H1 (cell line): ENCODE measurements around the gene FMN2. TPM values are rescaled to one million over a fixed set of nuclear protein-coding genes. Genes with fewer than 3 reads are reported as not detected.

Experiments
- CTCF ChIA-PET: fragments of 300-600 bp; sonication (Branson Sonifier 250); formaldehyde crosslinking; loops from one replicate; lab custom pipeline; 2021; ENCODE audit not compliant: partially characterized antibody; lab: Charles Lee
- POLR2A ChIA-PET: fragments of 300-600 bp; sonication (Branson Sonifier 250); formaldehyde crosslinking; loops from one replicate; lab custom pipeline; 2021; ENCODE audit warnings: inconsistent platforms; ENCODE audit not compliant: partially characterized antibody; lab: Charles Lee
- DNase-seq, 2 experiments: peaks; one replicate each; pipeline versions ENCODE4 v3.0.0 to v3.0.0-alpha.2; 2010 to 2022; ENCODE audit warnings: low spot score in 2 of 2, low read depth in 1 of 2, mixed read lengths in 1 of 2
- FAIRE-seq: peaks from 2 replicates; lab custom pipeline; 2011; peaks lifted over from hg19 to GRCh38; lab: Jason Lieb, UNC
- H2AFZ ChIP-seq: 2 replicates; pipeline ENCODE4 v1.8.1; 2012; ENCODE audit warnings: low read length, inconsistent platforms
- H2AK5ac ChIP-seq: 2 replicates; pipeline ENCODE4 v1.6.1; 2013; ENCODE audit warnings: low read depth, low read length
- H2BK120ac ChIP-seq: replicated peaks from 2 replicates; pipeline ENCODE3; 2013; ENCODE audit warnings: low read depth, low read length, inconsistent platforms
- H2BK12ac ChIP-seq: 2 replicates; pipeline ENCODE4 v1.6.1; 2013; ENCODE audit warnings: low read depth, low read length
- H2BK15ac ChIP-seq: 2 replicates; pipeline ENCODE4 v1.6.1; 2013; ENCODE audit warnings: low read length
- H2BK20ac ChIP-seq: 2 replicates; pipeline ENCODE4 v1.6.1; 2013; ENCODE audit warnings: low read length
- H2BK5ac ChIP-seq: 2 replicates; pipeline ENCODE4 v1.6.1; 2013; ENCODE audit warnings: low read depth, low read length
- H3K14ac ChIP-seq: 2 replicates; pipeline ENCODE4 v1.6.1; 2013; ENCODE audit warnings: inconsistent platforms; ENCODE audit not compliant: insufficient read length
- H3K18ac ChIP-seq: 2 replicates; pipeline ENCODE4 v1.6.1; 2013; ENCODE audit warnings: low read length; ENCODE audit errors: extremely low read depth
- H3K23ac ChIP-seq: 2 replicates; pipeline ENCODE4 v1.6.1; 2013; ENCODE audit warnings: inconsistent platforms; ENCODE audit not compliant: insufficient read length
- H3K23me2 ChIP-seq: 2 replicates; pipeline ENCODE4 v1.6.1; 2013; ENCODE audit warnings: low read depth, low read length
- H3K27ac ChIP-seq: 2 replicates; pipeline ENCODE4 v1.6.1; 2011; ENCODE audit warnings: low read depth, low read length, inconsistent platforms
- H3K27me3 ChIP-seq, 4 experiments: replicated peaks in 1 of 4; 1 replicate in 1 of 4; 2 replicates in 3 of 4; pipeline versions ENCODE4 v1.6.1 to v1.8.1; 2011 to 2013; ENCODE audit warnings: low read length in 3 of 4, mild to moderate bottlenecking in 3 of 4, inconsistent platforms in 2 of 4, mixed read lengths in 2 of 4, moderate library complexity in 1 of 4; ENCODE audit not compliant: control insufficient read depth in 3 of 4, insufficient read depth in 3 of 4; ENCODE audit errors: extremely low read depth in 1 of 4
- H3K36me3 ChIP-seq, 4 experiments: 2 replicates each; pipeline versions ENCODE4 v1.6.1 to v1.8.1; 2011 to 2013; ENCODE audit warnings: mild to moderate bottlenecking in 4 of 4, low read length in 3 of 4, moderate library complexity in 2 of 4, control low read depth in 1 of 4, inconsistent platforms in 1 of 4; ENCODE audit not compliant: insufficient read depth in 4 of 4, control insufficient read depth in 2 of 4
- H3K4ac ChIP-seq: replicated peaks from 2 replicates; pipeline ENCODE3; 2013; ENCODE audit warnings: low read length, low read depth, mixed read lengths, inconsistent platforms; ENCODE audit not compliant: insufficient read length
- H3K4me1 ChIP-seq, 4 experiments: replicated peaks in 1 of 4; 1 replicate in 1 of 4; 2 replicates in 3 of 4; pipeline versions ENCODE4 v1.6.1 to v1.8.1; 2011 to 2013; ENCODE audit warnings: low read length in 3 of 4, inconsistent platforms in 2 of 4, mixed read lengths in 1 of 4; ENCODE audit not compliant: insufficient read depth in 4 of 4, control insufficient read depth in 3 of 4
- H3K4me2 ChIP-seq, 2 experiments: 2 replicates each; pipeline versions ENCODE4 v1.6.1 to v1.8.1; 2011 to 2013; ENCODE audit warnings: low read depth in 2 of 2, low read length in 2 of 2, control low read depth in 1 of 2, inconsistent platforms in 1 of 2, mild to moderate bottlenecking in 1 of 2; ENCODE audit not compliant: insufficient read depth in 1 of 2
- H3K4me3 ChIP-seq, 4 experiments: fragments of 200-600, 300-600 bp in 1 of 4; sonication (generic), shearing (Covaris generic), sonication (Bioruptor Twin) in 1 of 4; 2 replicates each; pipeline versions ENCODE4 v1.5.1 to v1.8.1; 2011 to 2016; ENCODE audit warnings: low read length in 4 of 4, low read depth in 3 of 4, control low read depth in 2 of 4, inconsistent platforms in 2 of 4, mild to moderate bottlenecking in 2 of 4, mixed read lengths in 1 of 4, moderate library complexity in 1 of 4; ENCODE audit not compliant: insufficient read depth in 2 of 4; ENCODE audit errors: extremely low read depth in 1 of 4
- H3K56ac ChIP-seq: replicated peaks from 2 replicates; pipeline ENCODE3; 2013; ENCODE audit warnings: low read depth, mild to moderate bottlenecking, mixed read lengths, low read length, inconsistent platforms; ENCODE audit not compliant: insufficient read length
- H3K79me1 ChIP-seq: 2 replicates; pipeline ENCODE4 v1.6.1; 2013; ENCODE audit warnings: low read depth, low read length, control low read depth
- H3K79me2 ChIP-seq, 2 experiments: 2 replicates each; pipeline versions ENCODE4 v1.6.1 to v1.8.1; 2012 to 2013; ENCODE audit warnings: low read length in 2 of 2, mild to moderate bottlenecking in 2 of 2, inconsistent platforms in 1 of 2; ENCODE audit not compliant: insufficient read depth in 2 of 2, control insufficient read depth in 1 of 2
- H3K9ac ChIP-seq, 4 experiments: replicated peaks in 1 of 4; 1 replicate in 1 of 4; 2 replicates in 3 of 4; pipeline versions ENCODE4 v1.6.1 to v1.8.1; 2011 to 2013; ENCODE audit warnings: low read depth in 3 of 4, low read length in 3 of 4, control low read depth in 2 of 4, mild to moderate bottlenecking in 2 of 4, moderate library complexity in 2 of 4, inconsistent platforms in 1 of 4; ENCODE audit errors: extremely low read depth in 1 of 4
- H3K9me3 ChIP-seq, 2 experiments: 2 replicates each; pipeline versions ENCODE4 v1.6.1 to v1.8.1; 2012 to 2013; ENCODE audit warnings: mild to moderate bottlenecking in 2 of 2, moderate library complexity in 2 of 2, control low read depth in 1 of 2, inconsistent platforms in 1 of 2, low read depth in 1 of 2, low read length in 1 of 2, mixed read lengths in 1 of 2; ENCODE audit not compliant: insufficient read depth in 2 of 2
- H4K20me1 ChIP-seq, 2 experiments: replicated peaks in 1 of 2; 2 replicates each; pipeline versions ENCODE3 to v1.8.1; 2011 to 2013; ENCODE audit warnings: inconsistent platforms in 2 of 2, low read length in 2 of 2, mild to moderate bottlenecking in 1 of 2; ENCODE audit not compliant: insufficient read depth in 2 of 2, control insufficient read depth in 1 of 2
- H4K5ac ChIP-seq: 2 replicates; pipeline ENCODE4 v1.6.1; 2013; ENCODE audit warnings: low read length, low read depth, mixed read lengths, inconsistent platforms; ENCODE audit not compliant: insufficient read length
- H4K8ac ChIP-seq: 2 replicates; pipeline ENCODE4 v1.8.0; 2013; ENCODE audit warnings: mild to moderate bottlenecking, moderate library complexity, low read length, inconsistent platforms; ENCODE audit not compliant: insufficient read depth; ENCODE audit errors: extremely low read depth
- H4K91ac ChIP-seq: replicated peaks from 2 replicates; pipeline ENCODE3; 2013; ENCODE audit warnings: low read length, mixed read lengths, inconsistent platforms; ENCODE audit not compliant: insufficient read length
- WGBS, 2 experiments: shearing (Covaris generic) in 1 of 2; methylation state at CpG; one replicate each; pipeline versions ENCODE4 v1.1.6 to v1.1.7; 2013 to 2015; ENCODE audit warnings: low lambda C conversion rate in 2 of 2, mixed read lengths in 2 of 2, inconsistent platforms in 1 of 2, low coverage in 1 of 2, missing lambda C conversion rate in 1 of 2; ENCODE audit not compliant: insufficient replicate concordance in 2 of 2, insufficient coverage in 1 of 2, insufficient read length in 1 of 2; ENCODE audit errors: extremely low coverage in 1 of 2, missing lambda C conversion rate in 1 of 2; 5-methylcytosine and 5-hydroxymethylcytosine counted together
- polyA plus RNA-seq, 7 experiments: library from polyadenylated mRNA; depleted of rRNA in 3 of 7; stranded (reverse) in 5 of 7; unstranded in 2 of 7; fragments of >200 nt in 5 of 7; fragments of 200-250 nt in 2 of 7; gene quantifications; 1 replicate in 5 of 7; 2 replicates in 1 of 7; 4 replicates in 1 of 7; pipeline versions ENCODE4 v1.2.1 to v1.2.3, GENCODE V29; 2011 to 2013; ENCODE audit warnings: missing spikeins in 2 of 7, mixed read lengths in 2 of 7
- total RNA-seq: library from RNA; stranded (reverse); fragmentation: NEBNext Ultra II Directional; extraction: Animal tissue kit (Norgen Biotek cat#: 25700); gene quantifications from 2 replicates; pipeline ENCODE4 v1.2.1, GENCODE V29; 2021
- TF ChIP-seq, protein P1 (sequence below): fragments of 300-600 bp; sonication (generic); IDR thresholded peaks from 2 replicates; pipeline ENCODE4 v1.7.1; 2012; ENCODE audit warnings: low read length, moderate library complexity, mild to moderate bottlenecking, inconsistent platforms; ENCODE audit not compliant: insufficient replicate concordance

FMN2 gene
- total and polyA plus RNA-seq, 2 of the 8 experiments (the other 6 are each of a cell fraction or from before 2014, with no cell fraction given): 0.83 to 2.0 TPM

DNA sequence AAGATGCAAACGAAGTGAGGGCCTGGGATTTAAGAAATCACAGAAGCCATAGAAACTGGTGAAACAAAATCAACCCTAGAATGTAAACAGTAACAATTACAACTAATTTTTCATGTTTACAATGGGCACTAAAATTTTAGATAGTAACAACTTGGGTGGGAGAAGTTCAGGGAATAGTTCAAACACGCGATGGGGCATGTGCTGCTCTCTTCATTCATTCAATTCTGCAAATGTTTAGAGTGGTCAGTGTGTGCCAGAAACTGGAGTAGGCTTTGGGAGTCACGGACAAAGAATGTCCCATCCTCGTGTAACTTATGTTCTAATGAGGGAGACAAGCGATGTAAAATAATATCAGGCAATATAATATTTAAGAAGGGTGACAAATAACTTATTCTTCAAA, 386.9 kb downstream of the FMN2 start:
- 88% methylated on average over 6 of the region's 6 CpGs; no CpG with 5 or more reads in 1 of the 2 experiments for WGBS, 2 experiments
- no peak overlapping the region for H3K23ac ChIP-seq
- H3K79me1 ChIP-seq: no peaks in the 10 kb centered on the region
- no peak overlapping the region for H3K4me3 ChIP-seq
- no peak for DNase-seq
- H2BK20ac ChIP-seq: no peak overlapping the region
- no peaks in the 10 kb centered on the region for H3K79me2 ChIP-seq
- H3K14ac ChIP-seq: no peak overlapping the region
- no peak overlapping the region for H4K8ac ChIP-seq
- H2AFZ ChIP-seq: no peak overlapping the region
- no peaks in the 10 kb centered on the region for H3K36me3 ChIP-seq
- no peak overlapping the region for H3K27ac ChIP-seq
- H4K5ac ChIP-seq: no peak overlapping the region
- no peak overlapping the region for H3K18ac ChIP-seq
- H2BK15ac ChIP-seq: no peak overlapping the region
- H3K4me2 ChIP-seq: no peak overlapping the region
- H2AK5ac ChIP-seq: no peak overlapping the region
- H2BK12ac ChIP-seq: no peak overlapping the region
- no peaks in the 10 kb centered on the region for H4K20me1 ChIP-seq
- no peak overlapping the region for H3K56ac ChIP-seq
- no peaks in the 10 kb centered on the region for H3K23me2 ChIP-seq
- no peak overlapping the region for H3K9ac ChIP-seq
- FAIRE-seq: no peak
- H3K4ac ChIP-seq: no peak overlapping the region
- POLR2A ChIA-PET: no interaction called here
- no peaks in the 10 kb centered on the region for H3K4me1 ChIP-seq
- no peak overlapping the region for H2BK5ac ChIP-seq
- H3K9me3 ChIP-seq: no peaks in the 10 kb centered on the region
- H4K91ac ChIP-seq: no peak overlapping the region
- CTCF ChIA-PET: no interaction called here
- H3K27me3 ChIP-seq: no peaks in the 10 kb centered on the region
- H2BK120ac ChIP-seq: no peak overlapping the region
- TF ChIP-seq, protein P1, sequence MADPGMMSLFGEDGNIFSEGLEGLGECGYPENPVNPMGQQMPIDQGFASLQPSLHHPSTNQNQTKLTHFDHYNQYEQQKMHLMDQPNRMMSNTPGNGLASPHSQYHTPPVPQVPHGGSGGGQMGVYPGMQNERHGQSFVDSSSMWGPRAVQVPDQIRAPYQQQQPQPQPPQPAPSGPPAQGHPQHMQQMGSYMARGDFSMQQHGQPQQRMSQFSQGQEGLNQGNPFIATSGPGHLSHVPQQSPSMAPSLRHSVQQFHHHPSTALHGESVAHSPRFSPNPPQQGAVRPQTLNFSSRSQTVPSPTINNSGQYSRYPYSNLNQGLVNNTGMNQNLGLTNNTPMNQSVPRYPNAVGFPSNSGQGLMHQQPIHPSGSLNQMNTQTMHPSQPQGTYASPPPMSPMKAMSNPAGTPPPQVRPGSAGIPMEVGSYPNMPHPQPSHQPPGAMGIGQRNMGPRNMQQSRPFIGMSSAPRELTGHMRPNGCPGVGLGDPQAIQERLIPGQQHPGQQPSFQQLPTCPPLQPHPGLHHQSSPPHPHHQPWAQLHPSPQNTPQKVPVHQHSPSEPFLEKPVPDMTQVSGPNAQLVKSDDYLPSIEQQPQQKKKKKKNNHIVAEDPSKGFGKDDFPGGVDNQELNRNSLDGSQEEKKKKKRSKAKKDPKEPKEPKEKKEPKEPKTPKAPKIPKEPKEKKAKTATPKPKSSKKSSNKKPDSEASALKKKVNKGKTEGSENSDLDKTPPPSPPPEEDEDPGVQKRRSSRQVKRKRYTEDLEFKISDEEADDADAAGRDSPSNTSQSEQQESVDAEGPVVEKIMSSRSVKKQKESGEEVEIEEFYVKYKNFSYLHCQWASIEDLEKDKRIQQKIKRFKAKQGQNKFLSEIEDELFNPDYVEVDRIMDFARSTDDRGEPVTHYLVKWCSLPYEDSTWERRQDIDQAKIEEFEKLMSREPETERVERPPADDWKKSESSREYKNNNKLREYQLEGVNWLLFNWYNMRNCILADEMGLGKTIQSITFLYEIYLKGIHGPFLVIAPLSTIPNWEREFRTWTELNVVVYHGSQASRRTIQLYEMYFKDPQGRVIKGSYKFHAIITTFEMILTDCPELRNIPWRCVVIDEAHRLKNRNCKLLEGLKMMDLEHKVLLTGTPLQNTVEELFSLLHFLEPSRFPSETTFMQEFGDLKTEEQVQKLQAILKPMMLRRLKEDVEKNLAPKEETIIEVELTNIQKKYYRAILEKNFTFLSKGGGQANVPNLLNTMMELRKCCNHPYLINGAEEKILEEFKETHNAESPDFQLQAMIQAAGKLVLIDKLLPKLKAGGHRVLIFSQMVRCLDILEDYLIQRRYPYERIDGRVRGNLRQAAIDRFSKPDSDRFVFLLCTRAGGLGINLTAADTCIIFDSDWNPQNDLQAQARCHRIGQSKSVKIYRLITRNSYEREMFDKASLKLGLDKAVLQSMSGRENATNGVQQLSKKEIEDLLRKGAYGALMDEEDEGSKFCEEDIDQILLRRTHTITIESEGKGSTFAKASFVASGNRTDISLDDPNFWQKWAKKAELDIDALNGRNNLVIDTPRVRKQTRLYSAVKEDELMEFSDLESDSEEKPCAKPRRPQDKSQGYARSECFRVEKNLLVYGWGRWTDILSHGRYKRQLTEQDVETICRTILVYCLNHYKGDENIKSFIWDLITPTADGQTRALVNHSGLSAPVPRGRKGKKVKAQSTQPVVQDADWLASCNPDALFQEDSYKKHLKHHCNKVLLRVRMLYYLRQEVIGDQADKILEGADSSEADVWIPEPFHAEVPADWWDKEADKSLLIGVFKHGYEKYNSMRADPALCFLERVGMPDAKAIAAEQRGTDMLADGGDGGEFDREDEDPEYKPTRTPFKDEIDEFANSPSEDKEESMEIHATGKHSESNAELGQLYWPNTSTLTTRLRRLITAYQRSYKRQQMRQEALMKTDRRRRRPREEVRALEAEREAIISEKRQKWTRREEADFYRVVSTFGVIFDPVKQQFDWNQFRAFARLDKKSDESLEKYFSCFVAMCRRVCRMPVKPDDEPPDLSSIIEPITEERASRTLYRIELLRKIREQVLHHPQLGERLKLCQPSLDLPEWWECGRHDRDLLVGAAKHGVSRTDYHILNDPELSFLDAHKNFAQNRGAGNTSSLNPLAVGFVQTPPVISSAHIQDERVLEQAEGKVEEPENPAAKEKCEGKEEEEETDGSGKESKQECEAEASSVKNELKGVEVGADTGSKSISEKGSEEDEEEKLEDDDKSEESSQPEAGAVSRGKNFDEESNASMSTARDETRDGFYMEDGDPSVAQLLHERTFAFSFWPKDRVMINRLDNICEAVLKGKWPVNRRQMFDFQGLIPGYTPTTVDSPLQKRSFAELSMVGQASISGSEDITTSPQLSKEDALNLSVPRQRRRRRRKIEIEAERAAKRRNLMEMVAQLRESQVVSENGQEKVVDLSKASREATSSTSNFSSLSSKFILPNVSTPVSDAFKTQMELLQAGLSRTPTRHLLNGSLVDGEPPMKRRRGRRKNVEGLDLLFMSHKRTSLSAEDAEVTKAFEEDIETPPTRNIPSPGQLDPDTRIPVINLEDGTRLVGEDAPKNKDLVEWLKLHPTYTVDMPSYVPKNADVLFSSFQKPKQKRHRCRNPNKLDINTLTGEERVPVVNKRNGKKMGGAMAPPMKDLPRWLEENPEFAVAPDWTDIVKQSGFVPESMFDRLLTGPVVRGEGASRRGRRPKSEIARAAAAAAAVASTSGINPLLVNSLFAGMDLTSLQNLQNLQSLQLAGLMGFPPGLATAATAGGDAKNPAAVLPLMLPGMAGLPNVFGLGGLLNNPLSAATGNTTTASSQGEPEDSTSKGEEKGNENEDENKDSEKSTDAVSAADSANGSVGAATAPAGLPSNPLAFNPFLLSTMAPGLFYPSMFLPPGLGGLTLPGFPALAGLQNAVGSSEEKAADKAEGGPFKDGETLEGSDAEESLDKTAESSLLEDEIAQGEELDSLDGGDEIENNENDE: no peak
